Testis (tissue), 3 donors: ENCODE results near the gene CDS1. TPM values are rescaled to one million over a fixed set of nuclear protein-coding genes. Genes with fewer than 3 reads are reported as not detected.

Source experiments
- DNase-seq: peaks from one replicate; pipeline ENCODE4 v3.0.0-alpha.2; 2019
- H3K27ac ChIP-seq, 2 donors: fragments of 200-600 bp; sonication (generic); one replicate each; pipeline ENCODE4 v1.5.1; 2019
- H3K27me3 ChIP-seq: fragments of 200-600 bp; sonication (generic); one replicate; pipeline ENCODE4 v1.5.1; 2019
- H3K36me3 ChIP-seq: fragments of 200-600 bp; sonication (generic); one replicate; pipeline ENCODE4 v1.5.1; 2017; ENCODE audit warnings: low read depth; ENCODE audit errors: missing control alignments
- H3K4me1 ChIP-seq: fragments of 200-600 bp; sonication (generic); one replicate; pipeline ENCODE4 v1.5.1; 2019
- H3K4me3 ChIP-seq, 2 donors: fragments of 200-600 bp; sonication (generic); one replicate each; pipeline ENCODE4 v1.5.1; 2017 to 2019
- H3K9me3 ChIP-seq: fragments of 200-600 bp; sonication (generic); one replicate; pipeline ENCODE4 v1.5.1; 2017
- POLR2A ChIP-seq: fragments of 450-650 bp; IDR thresholded peaks from one replicate; pipeline ENCODE4 v1.6.1; 2017; ENCODE audit warnings: antibody characterized with exemption, mild to moderate bottlenecking, moderate library complexity
- WGBS, 2 donors: methylation state at CpG; one replicate each; pipeline ENCODE4 v1.1.5; 2018; 5-methylcytosine and 5-hydroxymethylcytosine counted together
- intact Hi-C: fragments of 100-400 bp; cut with DNase I; formaldehyde crosslinking; loops from one replicate; pipeline ENCODE4 v1.15.1; 2023; ENCODE audit warnings: low total_unique reads
- polyA plus RNA-seq: library from polyadenylated mRNA; stranded (reverse); fragments of 350-450 nt; fragmentation: Illumina TruSeq; extraction: RNeasy Lipid Tissue Mini Kit (QIAGEN cat#74804); gene quantifications from one replicate; pipeline ENCODE4 v1.2.3, GENCODE V29; 2014; ENCODE audit warnings: low read depth, low replicate concordance; ENCODE audit not compliant: insufficient read depth
- total RNA-seq, 2 donors: library from RNA; depleted of rRNA; stranded (reverse); fragments of >200 nt; gene quantifications; one replicate each; pipeline ENCODE4 v1.2.3, GENCODE V29; 2016
- TF ChIP-seq, protein P1 (sequence below), 3 experiments: fragments of 450-650 bp in 2 of 3; fragments of 200-600 bp in 1 of 3; sonication (generic) in 1 of 3; IDR thresholded peaks; one replicate each; pipeline ENCODE4 v1.5.1; 2016 to 2019; ENCODE audit warnings: antibody characterized with exemption in 3 of 3, mild to moderate bottlenecking in 2 of 3, moderate library complexity in 1 of 3

Gene CDS1
- total and polyA plus RNA-seq, 3 donors from 2014 or later = 13.5 to 20.3 (median 15.2) TPM

DNA sequence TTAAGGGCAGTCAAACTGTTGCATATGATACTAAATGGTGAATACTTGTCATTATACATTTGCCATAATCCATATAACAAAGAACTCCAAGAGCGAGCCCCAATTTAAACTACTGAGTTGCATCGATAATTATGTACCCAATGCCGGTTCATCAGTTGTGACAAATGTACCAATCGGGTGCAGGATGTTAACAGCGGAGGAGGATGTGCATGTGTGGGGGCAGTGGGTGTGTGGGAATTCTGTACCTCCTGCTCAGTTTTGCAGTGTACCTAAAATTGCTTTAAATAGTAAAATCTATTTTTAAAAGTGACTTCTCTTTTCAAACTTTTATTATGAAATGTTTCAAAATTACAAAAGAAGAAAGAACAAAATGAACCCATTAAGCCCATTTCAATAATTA, 20.8 kb upstream of the CDS1 start:
- Histone ChIP-seq H3K36me3 (no peaks in the 10 kb centered on the region), H3K4me3 (no peak overlapping the region), H3K9me3 (no peaks in the 10 kb centered on the region), H3K27me3 (no peaks in the 10 kb centered on the region), H3K27ac (no peak overlapping the region), H3K4me1 (no peaks in the 10 kb centered on the region)
- intact Hi-C loops = no loop called here
- no peak for DNase-seq
- WGBS, 2 donors = 86 to 96% methylated on average over 5 of the region's 5 CpGs
- TF ChIP-seq, protein P1, sequence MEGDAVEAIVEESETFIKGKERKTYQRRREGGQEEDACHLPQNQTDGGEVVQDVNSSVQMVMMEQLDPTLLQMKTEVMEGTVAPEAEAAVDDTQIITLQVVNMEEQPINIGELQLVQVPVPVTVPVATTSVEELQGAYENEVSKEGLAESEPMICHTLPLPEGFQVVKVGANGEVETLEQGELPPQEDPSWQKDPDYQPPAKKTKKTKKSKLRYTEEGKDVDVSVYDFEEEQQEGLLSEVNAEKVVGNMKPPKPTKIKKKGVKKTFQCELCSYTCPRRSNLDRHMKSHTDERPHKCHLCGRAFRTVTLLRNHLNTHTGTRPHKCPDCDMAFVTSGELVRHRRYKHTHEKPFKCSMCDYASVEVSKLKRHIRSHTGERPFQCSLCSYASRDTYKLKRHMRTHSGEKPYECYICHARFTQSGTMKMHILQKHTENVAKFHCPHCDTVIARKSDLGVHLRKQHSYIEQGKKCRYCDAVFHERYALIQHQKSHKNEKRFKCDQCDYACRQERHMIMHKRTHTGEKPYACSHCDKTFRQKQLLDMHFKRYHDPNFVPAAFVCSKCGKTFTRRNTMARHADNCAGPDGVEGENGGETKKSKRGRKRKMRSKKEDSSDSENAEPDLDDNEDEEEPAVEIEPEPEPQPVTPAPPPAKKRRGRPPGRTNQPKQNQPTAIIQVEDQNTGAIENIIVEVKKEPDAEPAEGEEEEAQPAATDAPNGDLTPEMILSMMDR (IDR thresholded peaks at IDR 0.05) = no peak
- TF ChIP-seq POLR2A = no peak

DNA sequence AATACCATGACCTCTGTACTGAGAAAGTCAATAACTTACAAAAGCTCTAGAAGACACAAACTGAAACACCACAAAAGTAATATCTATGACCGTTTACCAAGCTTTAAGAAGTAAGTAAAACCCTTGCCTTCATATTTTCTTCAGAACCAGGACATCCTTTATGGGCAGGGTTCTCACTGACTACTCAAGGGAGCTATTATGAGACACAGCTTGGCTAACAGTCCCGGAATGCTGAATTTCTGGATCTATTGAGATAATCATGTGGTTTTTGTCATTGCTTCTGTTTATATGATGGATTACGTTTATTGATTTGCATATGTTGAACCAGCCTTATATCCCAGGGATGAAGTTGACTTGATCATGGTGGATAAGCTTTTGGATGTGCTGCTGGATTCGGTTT, 19.9 kb upstream of the CDS1 start:
- intact Hi-C loops = no loop called here

DNA sequence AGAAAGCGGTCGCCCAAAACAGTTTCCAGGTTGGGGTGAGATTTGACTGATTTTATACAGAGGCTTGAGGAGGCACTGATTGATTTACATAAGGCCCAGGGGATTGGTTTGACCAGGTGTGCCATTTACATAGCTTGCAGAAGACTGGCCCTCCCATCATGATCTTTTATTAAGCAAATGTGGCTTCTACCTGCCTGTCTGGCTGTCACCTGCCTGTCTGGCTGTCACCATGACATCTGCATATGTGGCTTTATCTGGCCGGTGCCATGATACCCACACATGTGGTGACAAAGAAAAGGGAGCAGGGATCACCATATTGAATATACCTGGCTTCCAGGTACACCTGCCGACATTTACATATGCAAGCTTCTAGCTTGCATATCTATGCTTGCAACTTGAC, 17.0 kb upstream of the CDS1 start:
- intact Hi-C loops = no loop called here
- H3K4me1 ChIP-seq = no peaks in the 10 kb centered on the region
- H3K9me3 ChIP-seq = no peaks in the 10 kb centered on the region
- no peaks in the 10 kb centered on the region for H3K36me3 ChIP-seq
- TF ChIP-seq, protein P1 (IDR thresholded peaks at IDR 0.05) = no peak
- no peak for TF ChIP-seq POLR2A
- H3K4me3 ChIP-seq = no peak overlapping the region
- no peak for DNase-seq
- WGBS, 2 donors = 87 to 93% methylated on average over 4 of the region's 4 CpGs
- no peaks in the 10 kb centered on the region for H3K27me3 ChIP-seq
- no peak overlapping the region for H3K27ac ChIP-seq

More for the DNA sequence above, 19.9 kb upstream of the CDS1 start:
- no peaks in the 10 kb centered on the region for H3K27me3 ChIP-seq
- 86 to 89% methylated on average over 4 of the region's 4 CpGs for whole genome bisulfite sequencing, 2 donors
- no peak overlapping the region for H3K27ac ChIP-seq
- H3K9me3 ChIP-seq = no peaks in the 10 kb centered on the region
- H3K36me3 ChIP-seq = no peaks in the 10 kb centered on the region
- no peak for TF ChIP-seq POLR2A
- TF ChIP-seq, protein P1 (IDR thresholded peaks at IDR 0.05) = no peak
- H3K4me3 ChIP-seq = no peak overlapping the region
- no peaks in the 10 kb centered on the region for H3K4me1 ChIP-seq
- no peak for DNase-seq

DNA sequence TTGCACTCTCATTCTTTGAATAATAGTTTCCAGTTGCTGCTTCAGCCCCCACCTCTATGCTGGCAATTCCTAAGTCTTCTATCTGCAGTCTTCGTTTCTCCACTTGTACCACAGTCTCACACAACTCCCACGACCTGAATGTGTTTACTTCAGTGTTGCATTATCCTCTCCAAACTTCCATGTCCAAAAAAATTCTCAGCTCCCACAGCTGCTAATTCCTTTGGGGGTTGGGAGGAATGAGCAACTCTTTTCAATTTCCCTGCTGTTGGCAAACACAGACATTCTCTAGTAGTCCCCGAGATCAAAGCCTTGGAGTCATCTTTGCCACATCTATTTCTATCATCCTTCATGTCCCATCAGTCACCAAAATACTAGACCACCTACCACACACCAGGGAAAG, 14.4 kb upstream of the CDS1 start:
- WGBS, 2 donors = 33 to 43% methylated on average over 3 of the region's 3 CpGs
- no peak for DNase-seq
- TF ChIP-seq, protein P1 (IDR thresholded peaks at IDR 0.05) = no peak
- no peak for TF ChIP-seq POLR2A
- no peaks in the 10 kb centered on the region for H3K4me1 ChIP-seq
- H3K9me3 ChIP-seq = no peaks in the 10 kb centered on the region
- no peaks in the 10 kb centered on the region for H3K36me3 ChIP-seq
- no peaks in the 10 kb centered on the region for H3K27me3 ChIP-seq
- no peak overlapping the region for H3K4me3 ChIP-seq
- H3K27ac ChIP-seq = no peak overlapping the region
- intact Hi-C loops = no loop called here

DNA sequence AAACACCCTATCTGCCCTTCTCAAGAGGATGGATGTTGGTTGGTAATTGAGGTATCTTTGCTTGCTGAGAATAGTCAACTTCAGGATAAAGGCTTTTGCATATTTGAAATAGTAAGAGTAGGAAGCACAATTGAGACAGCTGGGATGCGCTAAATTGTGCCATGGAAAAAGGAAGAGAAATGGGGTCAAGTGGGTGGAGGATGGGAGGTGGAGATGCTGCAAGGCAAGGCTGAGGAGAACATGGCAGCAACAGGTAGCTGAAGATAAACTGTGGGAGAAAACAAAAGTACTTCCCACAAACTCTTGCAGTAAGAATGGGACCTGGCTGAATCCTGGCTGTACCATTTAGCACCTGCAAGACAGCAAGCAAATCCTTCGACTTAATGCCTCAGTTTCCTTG, 13.9 kb upstream of the CDS1 start:
- no peaks in the 10 kb centered on the region for H3K9me3 ChIP-seq
- H3K27ac ChIP-seq = no peak overlapping the region
- H3K4me1 ChIP-seq = no peaks in the 10 kb centered on the region
- 88 to 97% methylated on average over 2 of the region's 2 CpGs for WGBS, 2 donors
- DNase-seq = no peak
- no peak for TF ChIP-seq POLR2A
- TF ChIP-seq, protein P1 (IDR thresholded peaks at IDR 0.05) = no peak
- intact Hi-C loops = no loop called here
- no peaks in the 10 kb centered on the region for H3K27me3 ChIP-seq
- H3K36me3 ChIP-seq = no peaks in the 10 kb centered on the region
- H3K4me3 ChIP-seq = no peak overlapping the region
